RKO (cell line): ENCODE data around the gene KCNJ12.
"Not testable (repeated sequence)": the region's sequence is repeated elsewhere in the genome, so short reads cannot be mapped to it uniquely, and the experiment has no call there.

Source experiments
- DNase-seq: peaks from one replicate; pipeline ENCODE4 v3.0.0-alpha.2; 2016; ENCODE audit warnings: low spot score

KCNJ12 gene

DNA sequence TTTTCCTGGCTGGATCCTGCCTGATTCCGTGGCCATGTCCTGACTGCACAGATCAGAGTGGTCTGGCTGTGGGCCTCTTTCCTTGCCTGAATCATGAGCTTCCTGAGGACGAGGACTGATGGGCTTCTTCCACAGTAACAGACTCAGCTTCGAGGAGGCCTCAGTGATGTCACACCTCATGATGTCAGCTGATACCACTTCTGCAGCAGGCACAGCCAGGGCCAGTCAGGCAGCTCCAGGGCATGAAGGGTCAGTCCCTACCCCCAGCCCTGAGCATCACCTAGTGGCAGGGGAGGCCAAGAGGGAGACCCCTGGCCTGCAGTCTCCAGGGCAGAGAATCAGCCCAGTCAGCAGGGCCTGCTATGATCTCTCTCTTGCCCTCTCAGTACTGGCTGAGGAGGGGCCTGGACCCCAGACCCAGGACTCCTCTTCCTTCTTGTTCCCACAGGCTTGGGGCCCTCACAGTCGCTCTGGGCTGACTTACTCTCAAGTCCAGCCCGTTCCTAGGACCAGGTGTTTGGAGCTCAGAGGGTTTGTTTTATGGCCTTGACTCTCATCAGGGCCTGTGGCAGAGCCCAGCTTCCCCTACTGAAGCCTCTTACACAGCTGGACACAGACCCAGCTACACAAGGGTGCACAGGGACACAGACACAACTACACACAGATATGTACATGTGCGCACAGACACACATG, 26.7 kb upstream of the KCNJ12 start:
- DNase-seq = not testable (repeated sequence)

DNA sequence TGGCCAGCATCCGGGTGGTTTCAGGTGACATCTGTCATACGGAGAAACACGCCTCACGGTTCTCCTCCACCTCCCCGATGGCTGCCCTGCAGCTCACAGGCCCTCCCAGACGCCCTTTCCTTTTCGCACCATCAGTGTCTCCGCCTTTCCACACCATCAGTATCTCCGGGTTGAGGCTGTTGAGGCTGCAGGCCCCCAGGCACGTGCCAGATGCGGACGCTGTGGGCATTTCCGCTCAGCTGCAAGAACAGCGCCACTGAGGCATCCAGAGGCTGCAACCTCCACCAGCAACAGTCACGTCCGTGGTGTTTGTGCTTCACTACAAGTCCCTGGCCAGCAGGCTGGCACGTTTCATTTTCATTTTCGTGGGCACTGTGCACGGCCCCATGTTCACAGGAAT, 25.7 kb upstream of the KCNJ12 start:
- DNase-seq = not testable (repeated sequence)

DNA sequence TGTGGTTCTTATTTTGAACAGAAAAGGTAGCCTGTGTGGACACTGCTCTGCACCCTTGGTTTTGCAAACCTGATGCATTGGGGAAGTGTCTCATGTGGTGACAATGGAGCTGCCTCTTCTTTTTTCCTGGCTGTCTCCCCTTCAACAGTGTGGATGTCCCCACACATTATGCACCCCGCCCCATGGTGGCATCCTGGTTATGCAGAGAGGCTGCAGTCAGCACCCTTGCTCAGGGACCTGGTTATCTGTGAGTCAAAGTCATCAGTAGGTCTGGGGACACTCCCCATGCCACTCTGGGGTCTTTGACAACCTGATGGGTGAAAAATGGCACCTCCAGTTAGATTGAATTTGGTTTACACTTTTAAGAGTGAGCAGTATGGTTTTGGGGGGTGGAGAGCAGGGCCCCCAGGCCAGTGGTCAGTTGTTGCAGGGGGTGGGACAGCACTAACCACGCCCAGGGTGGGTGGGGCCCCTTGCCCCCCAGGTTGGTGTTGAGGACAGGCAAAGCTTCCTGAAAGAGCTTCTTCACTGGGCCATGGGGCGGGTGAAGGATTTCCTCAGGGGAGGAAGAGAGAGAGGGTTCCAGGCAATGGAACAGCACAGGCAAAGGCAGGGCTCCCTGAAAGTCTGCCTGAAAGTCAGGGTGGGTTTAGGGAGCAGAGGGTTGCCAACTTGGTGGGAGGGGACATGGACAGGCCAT, 24.6 kb upstream of the KCNJ12 start:
- DNase-seq = no peak

DNA sequence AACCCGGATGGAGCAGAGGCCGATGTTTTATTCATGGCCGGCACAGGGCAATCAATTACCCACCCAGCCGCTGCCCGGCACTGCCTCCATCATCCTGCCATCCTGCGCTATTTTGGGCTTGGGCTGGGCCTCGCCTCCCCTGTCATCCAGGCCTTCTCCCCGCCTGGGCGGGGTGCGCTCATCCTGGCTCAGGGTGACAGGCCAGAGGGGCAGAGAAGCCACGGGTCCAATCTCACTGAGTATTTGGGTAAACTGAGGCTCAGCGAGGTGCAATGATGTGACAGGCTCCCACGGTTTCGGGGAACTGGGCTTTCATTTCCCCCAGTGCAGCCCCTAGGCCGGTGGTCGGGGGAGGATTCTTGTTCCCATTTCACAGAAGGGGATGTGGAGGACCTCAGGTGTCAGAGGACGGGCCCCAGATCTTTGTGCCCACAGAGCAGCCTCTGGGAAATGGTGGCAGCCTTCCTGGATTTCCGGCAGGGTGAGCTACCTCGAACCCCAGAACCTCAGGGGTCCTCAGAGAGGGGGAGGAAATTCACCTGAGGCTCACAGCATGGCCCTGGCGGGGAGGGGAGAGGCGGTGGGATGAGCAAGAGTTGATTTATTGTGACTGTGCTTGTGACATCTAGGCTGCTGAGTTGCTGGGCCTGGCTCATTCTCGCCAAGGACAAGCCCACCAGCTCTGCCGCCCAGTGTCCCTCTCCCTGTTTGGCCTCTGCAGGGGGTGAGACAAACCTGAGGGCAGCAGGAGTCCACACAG, 23.8 kb upstream of the KCNJ12 start:
- DNase-seq = no peak

DNA sequence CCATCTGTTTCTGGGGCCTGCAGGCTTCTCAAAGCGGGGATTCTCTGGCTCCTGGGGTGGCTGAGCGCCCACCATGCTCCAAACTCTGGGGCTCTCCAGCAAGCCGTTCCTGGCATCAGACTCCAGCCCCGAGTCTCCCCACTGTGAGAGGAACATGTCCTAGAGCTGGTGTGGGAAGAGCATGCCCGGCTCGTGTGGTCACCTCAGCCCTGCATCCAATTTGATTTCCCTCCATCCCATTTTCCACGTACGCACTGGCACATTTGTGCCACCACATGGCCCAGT, 23.2 kb upstream of the KCNJ12 start:
- no peak for DNase-seq

DNA sequence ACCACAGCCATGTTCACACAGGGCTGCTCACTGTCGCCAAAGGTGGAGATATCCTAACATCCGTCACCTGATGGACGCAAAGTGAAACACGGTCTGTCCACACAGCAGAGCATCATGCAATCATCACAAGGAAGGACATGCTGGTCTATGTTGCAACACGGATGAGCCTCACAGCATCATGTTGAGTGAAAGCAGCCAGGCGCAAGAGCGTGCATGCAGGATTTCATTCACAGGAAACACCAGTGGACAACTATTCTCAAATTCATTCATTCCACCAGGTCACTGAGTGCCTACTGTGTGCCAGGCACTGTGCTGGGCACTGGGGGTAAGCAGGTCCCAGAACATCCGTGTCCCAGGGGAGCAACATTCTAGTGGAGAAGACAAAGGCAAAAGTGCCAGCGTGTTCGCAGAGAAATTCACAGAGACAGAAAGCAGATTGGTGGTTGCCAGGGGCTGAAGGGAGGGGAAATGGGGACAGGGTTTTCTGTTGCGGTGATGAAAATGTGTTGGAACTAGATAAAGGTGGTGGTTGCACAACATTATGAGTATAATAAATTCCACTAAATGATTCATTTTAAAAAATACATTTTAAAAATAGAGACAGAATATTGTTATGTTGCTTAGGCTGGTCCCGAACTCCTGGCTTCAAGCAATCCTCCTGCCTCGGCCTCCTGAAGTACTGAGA, 22.7 kb upstream of the KCNJ12 start:
- DNase-seq = no peak

DNA sequence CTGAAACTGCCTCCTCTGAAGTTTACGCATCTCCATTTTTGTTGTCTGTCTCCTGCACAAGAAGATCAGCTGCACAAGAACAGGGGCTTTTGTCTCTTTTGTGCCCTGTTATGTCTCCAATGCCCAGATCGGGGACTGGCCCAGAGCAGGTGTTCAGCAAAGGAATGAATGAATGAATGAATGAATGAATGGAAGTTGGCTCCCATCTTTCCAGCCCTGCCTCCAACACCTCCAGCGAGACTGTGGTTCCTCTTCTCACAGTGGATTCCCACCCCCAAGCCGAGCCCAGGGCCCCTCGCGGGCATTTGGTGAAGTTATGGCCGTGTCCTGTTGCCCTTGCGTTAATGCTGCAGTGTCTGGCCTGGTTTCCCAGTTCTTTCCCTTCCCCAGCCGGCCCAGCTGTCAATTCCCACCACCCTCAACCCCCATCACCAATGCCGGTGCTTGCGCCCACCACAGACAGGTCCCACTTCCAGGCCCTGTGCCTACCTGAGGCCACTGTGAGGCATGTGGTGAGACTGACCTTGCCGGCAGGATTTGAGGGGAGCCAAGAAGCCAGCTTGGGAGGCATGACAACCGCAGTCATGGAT, 21.3 kb upstream of the KCNJ12 start:
- DNase-seq = no peak

DNA sequence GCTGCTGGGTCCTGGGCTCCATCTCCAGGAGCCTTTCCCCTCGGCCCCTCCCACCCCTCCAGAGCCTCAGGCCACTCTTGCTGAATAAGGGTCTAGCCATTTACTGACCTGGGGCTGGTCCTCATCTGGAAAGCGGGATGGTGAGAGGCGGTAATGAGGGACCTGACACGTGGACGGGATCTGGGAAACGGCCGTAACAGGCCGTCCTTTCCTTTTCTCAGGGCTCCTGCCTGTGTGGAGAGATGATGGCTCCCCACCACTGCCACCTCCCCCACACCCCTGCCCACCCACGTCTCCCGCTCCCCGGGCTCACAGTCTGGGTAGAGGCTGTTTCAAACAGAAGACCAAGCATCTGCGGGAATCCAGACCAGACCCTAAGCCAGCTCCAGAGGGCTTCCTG, 20.6 kb upstream of the KCNJ12 start:
- DNase-seq = no peak

DNA sequence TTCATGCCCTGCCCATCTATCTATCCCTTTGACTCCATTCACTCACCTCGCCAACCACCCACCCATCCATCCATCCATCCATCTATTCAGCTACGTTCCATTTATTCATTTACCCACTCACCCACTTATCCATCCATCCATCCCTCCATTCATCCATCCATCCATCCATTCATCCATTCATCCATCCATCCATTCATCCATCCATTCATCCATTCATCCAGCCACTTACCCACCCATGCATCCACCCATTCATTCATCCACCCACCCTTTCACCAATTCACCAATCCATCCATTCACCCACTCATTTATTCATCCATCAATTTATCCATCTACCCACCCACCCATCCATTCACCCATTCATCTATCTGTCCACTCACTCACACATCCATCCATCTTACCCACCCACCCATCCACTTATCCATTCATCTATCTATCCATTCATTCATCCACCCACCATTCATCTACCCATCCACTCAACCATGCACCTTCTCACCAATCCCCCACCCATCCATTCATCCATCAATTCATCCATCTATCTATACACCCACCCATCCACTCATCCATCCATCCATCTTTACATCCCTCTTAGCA, 19.5 kb upstream of the KCNJ12 start:
- DNase-seq = no peak

DNA sequence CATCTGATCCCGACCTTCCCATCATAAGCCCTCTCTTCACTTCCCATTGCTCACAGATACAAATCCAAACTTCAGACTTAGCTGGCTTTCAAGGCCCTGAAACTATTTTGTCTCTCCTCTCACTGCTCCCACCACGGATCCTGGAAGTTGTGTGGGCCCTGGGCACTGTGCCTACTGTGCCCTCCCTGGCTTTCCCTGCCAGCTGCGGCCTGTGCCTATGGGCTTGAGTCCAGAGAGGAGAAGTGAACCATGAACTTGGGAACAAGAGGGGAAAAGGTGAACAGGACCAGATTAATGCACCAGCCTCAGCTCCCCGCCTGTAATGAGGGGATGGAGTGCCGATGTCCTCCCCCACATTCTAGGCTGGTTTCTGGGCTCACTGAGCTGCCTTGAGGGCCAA, 18.9 kb upstream of the KCNJ12 start:
- DNase-seq = no peak

DNA sequence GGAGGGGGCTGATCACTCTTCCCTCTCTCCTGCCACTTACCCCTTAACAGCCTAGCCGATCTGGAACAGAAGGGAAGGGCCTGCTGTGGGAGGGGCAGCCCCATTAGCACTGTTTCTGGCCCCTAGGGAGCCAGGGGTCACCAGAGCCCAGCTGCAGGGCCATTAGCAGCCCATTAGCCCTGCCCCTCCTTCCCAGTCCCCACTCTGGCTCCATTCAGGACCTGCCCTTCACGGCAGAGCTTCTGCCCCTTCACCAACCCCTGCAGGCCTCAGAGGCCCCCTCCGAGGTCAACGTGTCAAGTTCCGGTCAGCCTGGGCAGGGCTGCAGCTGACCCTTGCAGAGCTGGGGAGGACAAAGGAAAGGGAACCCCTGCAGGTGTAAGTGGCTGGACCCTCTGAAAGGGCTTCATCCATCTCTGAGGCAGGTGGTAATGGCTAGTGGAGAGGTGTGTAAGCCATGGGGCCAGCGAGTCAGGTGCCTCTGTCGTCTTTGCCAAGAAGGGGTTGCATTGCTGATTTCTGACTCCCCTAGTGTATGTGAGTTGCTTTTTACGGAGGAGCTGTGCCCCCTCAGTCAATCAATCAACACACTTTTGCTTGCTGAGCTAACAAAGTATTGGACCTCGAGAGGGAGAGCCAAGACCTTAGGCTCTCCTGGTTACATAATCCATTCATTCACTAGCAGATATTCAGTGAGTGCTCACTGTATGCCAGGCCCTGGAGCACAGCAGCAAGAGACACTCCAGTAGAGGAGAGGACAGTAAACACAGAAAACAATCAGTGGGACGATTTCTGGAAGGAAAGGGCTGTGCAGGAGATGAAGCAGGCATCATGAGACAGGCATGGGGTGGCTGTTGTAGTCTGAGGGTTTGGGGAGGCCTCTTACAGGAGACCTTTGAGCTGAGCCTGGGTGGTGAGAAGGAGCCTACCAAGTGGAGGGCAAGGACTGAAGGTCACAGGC, 18.2 kb upstream of the KCNJ12 start:
- DNase-seq = no peak

DNA sequence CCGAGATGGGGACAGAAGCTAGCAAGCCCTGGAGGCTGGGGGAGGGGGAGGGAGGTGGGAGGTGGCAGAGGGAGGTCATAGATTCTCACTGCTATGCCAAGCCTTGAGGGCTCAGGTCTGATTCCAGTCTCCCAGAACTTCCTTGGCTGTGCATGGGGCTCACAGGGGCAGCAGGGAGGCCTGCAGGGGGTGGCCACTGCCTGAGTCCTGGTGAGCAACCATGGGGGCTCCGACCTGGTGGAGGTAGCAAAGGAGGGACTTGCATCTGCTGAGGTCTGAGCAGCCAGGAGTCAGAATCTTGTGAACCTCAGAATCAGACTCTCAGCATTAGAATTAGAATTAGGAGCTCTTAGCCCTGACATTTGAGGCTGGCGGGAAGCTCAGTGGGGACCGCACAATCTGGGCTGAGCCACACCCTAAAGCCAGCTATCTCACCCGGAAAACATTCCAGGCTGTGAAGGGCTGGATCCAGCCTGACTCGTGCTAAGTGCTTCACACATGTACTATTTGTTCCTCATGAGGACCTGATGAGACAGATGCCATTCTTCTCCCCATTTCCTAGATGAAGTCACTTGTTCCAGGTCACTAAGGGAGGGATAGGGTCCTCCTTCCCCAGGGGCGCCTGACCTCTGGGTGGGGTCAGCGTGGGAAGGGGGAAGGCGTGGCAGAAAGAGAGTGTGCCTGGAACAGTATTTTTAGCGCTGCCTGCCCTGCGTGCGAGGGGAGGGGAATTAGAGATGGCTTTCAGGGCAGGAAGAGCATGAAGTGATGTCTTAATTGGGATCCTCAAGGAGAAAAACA, 17.3 kb upstream of the KCNJ12 start:
- DNase-seq = no peak

DNA sequence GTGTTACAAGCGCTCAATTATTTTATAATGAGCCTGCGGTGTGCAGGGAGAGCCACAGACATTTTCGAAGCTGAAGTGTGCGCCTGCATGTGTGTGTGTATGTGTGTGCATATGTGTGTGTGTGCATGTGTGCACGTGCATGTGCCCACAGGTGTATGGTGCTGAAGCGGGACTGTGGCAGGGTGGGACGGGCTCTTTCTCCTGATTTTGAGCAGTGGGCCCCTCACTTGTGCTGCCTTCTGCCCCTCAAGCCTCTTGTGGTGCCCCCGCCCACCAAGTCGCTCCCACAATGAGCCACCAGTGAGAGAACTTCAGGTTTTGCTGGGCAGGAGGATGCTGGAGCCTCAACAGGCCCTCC, 16.7 kb upstream of the KCNJ12 start:
- DNase-seq = no peak

DNA sequence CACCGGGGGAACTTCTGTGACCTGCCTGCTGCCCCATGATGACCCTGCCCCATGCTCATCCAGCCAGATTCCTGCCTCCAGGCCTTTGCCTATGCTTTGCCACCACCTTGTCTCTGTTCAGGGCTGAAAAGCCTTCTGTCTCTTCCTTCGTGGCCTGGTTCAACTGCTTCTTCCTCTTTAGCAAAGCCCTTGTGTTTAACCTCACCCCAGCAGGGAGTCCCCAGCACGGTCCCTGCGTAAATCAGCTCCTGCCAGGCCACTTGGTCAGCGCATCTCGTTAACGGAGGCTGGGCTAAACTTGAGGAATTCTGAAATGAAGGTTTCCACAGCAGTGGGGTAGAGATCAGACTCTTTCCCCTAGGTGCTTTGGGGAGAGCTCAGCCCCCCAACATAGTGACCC, 16.1 kb upstream of the KCNJ12 start:
- no peak for DNase-seq

DNA sequence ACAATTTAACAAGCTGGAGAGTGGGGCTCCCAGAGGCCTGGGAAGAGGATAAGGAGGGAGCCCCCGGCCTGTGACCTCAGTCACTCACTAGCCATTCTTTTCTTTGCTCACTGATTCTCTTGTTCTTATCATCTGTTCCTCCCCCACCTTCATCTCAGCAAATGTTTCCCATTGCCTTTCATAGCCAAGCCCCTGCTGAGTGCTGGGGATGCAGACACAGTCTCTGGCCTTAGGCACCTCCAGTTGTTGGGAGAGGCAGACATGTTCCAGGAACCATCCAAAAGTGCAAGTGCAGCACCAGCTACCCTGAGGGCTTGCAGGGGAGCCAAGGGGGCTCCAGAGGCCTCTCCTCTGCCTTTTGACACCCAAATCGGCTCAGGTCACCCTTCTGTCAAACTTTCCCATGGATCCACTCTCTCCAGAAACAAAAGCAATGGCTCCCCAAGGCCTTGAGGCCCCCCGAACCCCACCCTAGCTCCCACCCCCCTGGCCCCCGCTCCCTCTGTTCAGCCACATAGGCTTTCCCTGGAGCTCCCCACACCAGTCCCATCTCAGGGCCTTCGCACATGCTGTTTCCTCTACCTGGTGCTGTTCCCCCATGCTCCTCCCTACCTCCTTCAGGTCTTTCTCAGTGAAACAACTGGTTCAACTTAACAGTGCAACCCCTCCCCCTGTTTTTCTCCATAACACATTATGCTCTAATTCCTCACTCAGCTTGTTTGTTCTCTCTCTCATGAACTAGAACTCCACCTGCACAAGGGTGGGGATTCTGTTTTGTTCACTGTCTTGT, 14.9 kb upstream of the KCNJ12 start:
- DNase-seq = no peak

DNA sequence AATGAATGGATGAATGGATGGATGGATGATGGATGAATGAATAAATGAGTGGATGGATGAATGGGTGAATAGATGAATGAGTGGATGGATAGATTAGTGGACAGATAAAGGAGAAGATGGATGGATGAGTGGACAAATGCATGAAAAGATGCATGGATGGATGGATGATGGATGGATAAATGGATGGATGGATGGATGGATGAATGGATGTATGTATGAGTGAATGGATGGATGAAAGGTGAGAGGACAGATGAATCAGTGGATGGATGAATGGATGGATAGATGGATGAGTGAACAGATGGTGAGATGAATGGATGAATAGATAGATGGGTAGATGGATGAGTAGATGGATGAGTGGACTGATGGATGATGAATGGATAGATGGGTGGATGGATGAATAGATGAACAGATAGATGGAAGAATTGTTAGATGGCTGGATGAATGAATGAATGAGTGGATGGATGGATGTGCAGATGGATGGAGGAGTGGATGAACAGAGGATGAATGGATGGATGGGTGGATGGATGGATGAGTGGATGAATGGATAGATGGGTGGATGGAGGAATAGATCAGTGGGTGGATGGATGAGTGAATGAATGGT, 13.7 kb upstream of the KCNJ12 start:
- no peak for DNase-seq

DNA sequence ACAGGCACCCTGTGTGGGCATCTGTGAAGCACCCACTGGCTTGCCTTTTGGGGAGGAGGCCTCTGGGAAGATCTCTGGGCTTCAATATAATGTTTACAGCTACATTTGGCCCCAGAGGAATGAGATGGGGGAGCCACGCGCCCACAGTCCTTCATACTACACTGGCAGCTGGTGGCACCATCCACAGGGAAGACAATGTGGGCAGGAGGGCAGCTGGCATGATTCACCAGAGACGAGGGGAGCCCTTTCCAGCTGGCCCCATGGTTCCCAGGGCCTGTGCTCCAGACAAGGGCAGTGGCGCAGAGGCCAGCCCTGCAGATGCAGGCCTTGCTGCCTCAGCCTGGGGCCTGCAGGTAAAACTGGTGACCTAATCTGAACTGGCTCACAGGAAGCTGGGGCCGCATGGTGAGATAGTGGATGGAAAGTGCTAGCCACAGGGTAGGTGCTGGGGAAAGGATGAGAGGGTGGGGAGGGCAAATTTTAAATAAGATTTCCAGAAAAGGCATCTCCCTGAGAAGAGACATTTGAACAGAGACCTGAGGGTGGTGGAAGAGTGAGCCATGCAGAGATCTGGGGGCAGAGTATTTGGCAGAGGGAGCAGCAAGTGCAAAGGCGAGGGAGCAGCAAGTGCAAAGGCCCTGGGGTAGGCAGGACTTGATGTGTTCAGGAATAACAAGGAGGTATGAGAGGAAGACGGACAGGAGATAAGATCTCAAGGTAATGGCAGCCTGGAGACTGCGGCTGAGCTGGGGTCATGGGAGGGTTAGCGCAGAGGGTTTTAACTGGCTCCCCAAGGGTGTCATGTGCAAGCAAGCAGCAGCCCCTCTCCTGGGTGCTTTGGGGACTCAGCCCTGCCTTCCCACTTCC, 12.1 kb upstream of the KCNJ12 start:
- no peak for DNase-seq

DNA sequence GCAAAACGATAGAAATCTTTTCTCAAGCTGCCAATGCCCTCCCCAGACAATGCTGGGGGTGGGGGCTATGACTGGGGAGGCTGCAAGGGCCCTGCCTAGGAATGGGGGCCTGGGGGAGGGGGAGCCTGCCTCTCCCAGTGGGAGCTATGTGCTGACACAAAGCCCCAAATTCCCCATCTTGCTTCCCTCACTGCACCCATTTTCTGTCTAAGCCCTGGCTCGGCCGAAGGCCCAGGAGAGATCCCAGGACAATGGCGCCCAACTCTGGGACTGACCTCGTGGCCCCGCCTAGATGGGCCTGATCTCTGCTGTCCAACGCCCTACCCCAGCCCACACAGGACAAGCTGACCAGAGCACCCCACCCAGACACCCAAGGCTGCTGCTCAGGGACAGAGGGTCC, 11.1 kb upstream of the KCNJ12 start:
- no peak for DNase-seq
